Kidney (tissue), 14 donors: ENCODE measurements around the gene WFS1. TPM values are rescaled to one million over a fixed set of nuclear protein-coding genes. Genes with fewer than 3 reads are reported as not detected.
A peak's percentile ranks its signal among the peaks of the same experiment; 100 is the strongest.

Source experiments
- DNase-seq, 5 donors: peaks; one replicate each; pipeline ENCODE4 v3.0.0-alpha.2; 2013 to 2020
- FAIRE-seq: peaks from 2 replicates; lab custom pipeline; 2012; peaks lifted over from hg19 to GRCh38; lab: Jason Lieb, UNC
- H3K27ac ChIP-seq, 2 donors: one replicate each; pipeline ENCODE4 v1.7.0; 2013; ENCODE audit warnings: low read depth in 2 of 2, low read length in 2 of 2, inconsistent platforms in 1 of 2
- H3K27me3 ChIP-seq: one replicate; pipeline ENCODE4 v1.7.1; 2013; ENCODE audit warnings: low read length, inconsistent platforms; ENCODE audit not compliant: control insufficient read depth, insufficient read depth
- H3K36me3 ChIP-seq, 3 donors: one replicate each; pipeline versions ENCODE4 v1.7.0 to v1.7.1; 2013; ENCODE audit warnings: low read length in 3 of 3, control low read depth in 1 of 3, inconsistent platforms in 1 of 3; ENCODE audit not compliant: insufficient read depth in 3 of 3, control insufficient read depth in 2 of 3
- H3K4me1 ChIP-seq, 3 donors: one replicate each; pipeline versions ENCODE4 v1.7.0 to v1.7.1; 2013; ENCODE audit warnings: low read length in 3 of 3, inconsistent platforms in 1 of 3, low read depth in 1 of 3; ENCODE audit not compliant: control insufficient read depth in 2 of 3, insufficient read depth in 2 of 3
- H3K4me3 ChIP-seq, 3 donors: one replicate each; pipeline versions ENCODE4 v1.7.0 to v1.8.1; 2013; ENCODE audit warnings: low read length in 3 of 3, control low read depth in 1 of 3, inconsistent platforms in 1 of 3
- H3K9ac ChIP-seq, 3 donors: one replicate each; pipeline versions ENCODE4 v1.7.0 to v1.7.1; 2013; ENCODE audit warnings: low read length in 3 of 3, control low read depth in 1 of 3, inconsistent platforms in 1 of 3
- H3K9me3 ChIP-seq, 3 donors: one replicate each; pipeline versions ENCODE4 v1.7.0 to v1.7.1; 2013; ENCODE audit warnings: low read length in 3 of 3, control low read depth in 1 of 3, inconsistent platforms in 1 of 3; ENCODE audit not compliant: control insufficient read depth in 2 of 3, insufficient read depth in 1 of 3
- CTCF ChIP-seq: IDR thresholded peaks from 3 replicates; pipeline ENCODE4 v1.5.1; 2012; ENCODE audit warnings: mild to moderate bottlenecking, moderate library complexity, borderline replicate concordance; ENCODE audit not compliant: insufficient read depth; ENCODE audit errors: extremely low read depth
- intact Hi-C: fragments of 100-400 bp; cut with DNase I; formaldehyde crosslinking; loops from one replicate; pipeline ENCODE4 v1.11.1; 2022
- polyA plus RNA-seq: library from polyadenylated mRNA; stranded (reverse); fragments of 350-450 nt; fragmentation: Illumina TruSeq; extraction: RNeasy Lipid Tissue Mini Kit (QIAGEN cat#74804); gene quantifications from one replicate; pipeline ENCODE4 v1.2.3, GENCODE V29; 2014; ENCODE audit warnings: low read depth, low replicate concordance; ENCODE audit not compliant: insufficient read depth
- total RNA-seq: library from RNA; stranded (reverse); fragmentation: NEBNext Ultra II Directional; extraction: Animal tissue kit (Norgen Biotek cat#: 25700); gene quantifications from one replicate; pipeline ENCODE4 v1.2.1, GENCODE V29; 2021
- donor health status: control.
- donor health status: control.
- donor health status: control.
- donor health status: control.
- donor health status: control.
- donor health status: DM: yes; HTN: yes; CAD: no.
- donor health status: Normal renal cell carcinoma (clear cell type).

The WFS1 gene
- total and polyA plus RNA-seq, 2 donors from 2014 or later = 20.8 to 31.4 TPM

GRCh38 chr4:6333301-6334202, 63.9 kb downstream of the WFS1 start:
- Histone ChIP-seq H3K27ac (no peak overlapping the region), H3K9ac (no peak overlapping the region), H3K9me3 (no peaks in the 10 kb centered on the region), H3K4me1 (no peaks in the 10 kb centered on the region), H3K27me3 (no peaks in the 10 kb centered on the region), H3K4me3 (no peak overlapping the region), H3K36me3 (no peaks in the 10 kb centered on the region)
- no peak for DNase-seq
- FAIRE-seq = no peak
- peak; percentile 8 for TF ChIP-seq CTCF
- intact Hi-C loops = no loop called here

GRCh38 chr4:6334203-6334887, 64.7 kb downstream of the WFS1 start:
- Histone ChIP-seq H3K27me3 (no peaks in the 10 kb centered on the region), H3K9me3 (no peaks in the 10 kb centered on the region), H3K27ac (no peak overlapping the region), H3K36me3 (no peaks in the 10 kb centered on the region), H3K9ac (no peak overlapping the region), H3K4me1 (no peaks in the 10 kb centered on the region), H3K4me3 (no peak overlapping the region)
- FAIRE-seq = no peak
- peak in 1 of 5 donors; percentile 37 for DNase-seq
- no peak for TF ChIP-seq CTCF
- intact Hi-C loops = no loop called here

- Histone ChIP-seq H3K4me1 (no peaks in the 10 kb centered on the region), H3K4me3 (no peak overlapping the region), H3K9me3 (no peaks in the 10 kb centered on the region), H3K9ac (no peak overlapping the region), H3K27ac (no peak overlapping the region), H3K36me3 (no peaks in the 10 kb centered on the region), H3K27me3 (no peaks in the 10 kb centered on the region)
- intact Hi-C loops = no loop called here
- TF ChIP-seq CTCF = no peak
- FAIRE-seq = no peak
- peak in 1 of 5 donors; percentile 42 for DNase-seq
Measured at GRCh38 chr4:6335040-6335590, 65.5 kb downstream of the WFS1 start.
